Heart left ventricle (tissue), 13 donors: ENCODE data around the gene RHPN2.
"Not testable (repeated sequence)": the region's sequence is repeated elsewhere in the genome, so short reads cannot be mapped to it uniquely, and the experiment has no call there.

Experiments used
- POLR2A ChIP-seq, 2 donors: fragments of 450-650 bp; IDR thresholded peaks; one replicate each; pipeline ENCODE4 v1.6.1; 2017; ENCODE audit warnings: antibody characterized with exemption in 2 of 2, mild to moderate bottlenecking in 2 of 2, moderate library complexity in 2 of 2
- TF ChIP-seq, protein P1 (sequence below), 12 donors: fragments of 200-600 bp; sonication (generic) in 4 of 12; IDR thresholded peaks; one replicate each; pipeline versions ENCODE4 v1.5.0 to v1.8.0; 2018 to 2022; ENCODE audit warnings: antibody characterized with exemption in 12 of 12, mild to moderate bottlenecking in 5 of 12
- donor health status: ischemic (EF 13 %, LVEDD 7.1; RV severe dilation, severe dysfunction).
- donor health status: DM: no; HTN: yes; CAD: no.
- donor health status: DM: no; HTN: no; CAD: no.
- donor health status: ischemic (EF 25% LVEDD 6.9; RV normal size, moderate dysfunction).
- donor health status: ischemic (EF 25% LVEDD 5.7; RV mildly dilated, moderate dysfunction).
- donor health status: ischemic (EF 35%, LVEDD 5.7; RV mildly dilated, moderate dysfunction).
- donor health status: nonischemic (EF 11% LVEDD 7.7; RV severe dilation, severe dysfunction).
- donor health status: DM: yes; HTN: yes; CAD: no.
- donor health status: PGD.
- donor health status: ischemic (EF 29% LVEDD 5.4; RV normal size, mild dysfunction).
- donor health status: nonischemic (EF 23%, LVEDD 6.1; RV moderate dilation, normal function).

DNA sequence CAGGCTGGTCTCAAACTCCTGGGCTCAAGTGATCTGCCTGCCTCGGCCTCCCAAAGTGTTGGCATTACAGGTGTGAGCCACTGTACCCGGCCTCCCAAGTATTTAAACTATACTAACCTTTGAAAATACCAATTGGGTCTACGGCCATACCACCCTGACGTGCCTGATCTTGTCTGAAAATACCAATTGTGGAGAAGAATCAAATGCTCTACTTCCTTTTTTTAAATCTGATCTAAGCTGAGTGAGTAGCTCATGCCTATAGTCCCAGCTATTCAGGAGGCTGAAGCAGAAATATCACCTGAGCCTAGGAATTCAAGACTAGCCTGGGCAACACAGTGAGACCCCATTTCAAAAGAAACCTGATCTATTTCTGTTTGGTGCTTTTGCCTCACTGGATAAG is 53.8 kb downstream of the RHPN2 start:
- TF ChIP-seq POLR2A (IDR thresholded peaks at IDR 0.05) = not testable (repeated sequence)
- TF ChIP-seq, protein P1, sequence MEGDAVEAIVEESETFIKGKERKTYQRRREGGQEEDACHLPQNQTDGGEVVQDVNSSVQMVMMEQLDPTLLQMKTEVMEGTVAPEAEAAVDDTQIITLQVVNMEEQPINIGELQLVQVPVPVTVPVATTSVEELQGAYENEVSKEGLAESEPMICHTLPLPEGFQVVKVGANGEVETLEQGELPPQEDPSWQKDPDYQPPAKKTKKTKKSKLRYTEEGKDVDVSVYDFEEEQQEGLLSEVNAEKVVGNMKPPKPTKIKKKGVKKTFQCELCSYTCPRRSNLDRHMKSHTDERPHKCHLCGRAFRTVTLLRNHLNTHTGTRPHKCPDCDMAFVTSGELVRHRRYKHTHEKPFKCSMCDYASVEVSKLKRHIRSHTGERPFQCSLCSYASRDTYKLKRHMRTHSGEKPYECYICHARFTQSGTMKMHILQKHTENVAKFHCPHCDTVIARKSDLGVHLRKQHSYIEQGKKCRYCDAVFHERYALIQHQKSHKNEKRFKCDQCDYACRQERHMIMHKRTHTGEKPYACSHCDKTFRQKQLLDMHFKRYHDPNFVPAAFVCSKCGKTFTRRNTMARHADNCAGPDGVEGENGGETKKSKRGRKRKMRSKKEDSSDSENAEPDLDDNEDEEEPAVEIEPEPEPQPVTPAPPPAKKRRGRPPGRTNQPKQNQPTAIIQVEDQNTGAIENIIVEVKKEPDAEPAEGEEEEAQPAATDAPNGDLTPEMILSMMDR (IDR thresholded peaks at IDR 0.05) = not testable (repeated sequence)
